Adrenal gland (tissue), 19 donors: ENCODE measurements around the gene TADA3. TPM values are rescaled to one million over a fixed set of nuclear protein-coding genes. Genes with fewer than 3 reads are reported as not detected.
A peak's percentile ranks its signal among the peaks of the same experiment; 100 is the strongest.

Experiments used
- DNase-seq, 7 donors: peaks; one replicate each; pipeline ENCODE4 v3.0.0-alpha.2; 2019 to 2020
- H3K27ac ChIP-seq, 5 donors: fragments of 200-600 bp; sonication (generic) in 4 of 5; 1 replicate in 3 of 5; 2 replicates in 2 of 5; pipeline versions ENCODE4 v1.5.1 to v1.8.0; 2016 to 2020; ENCODE audit warnings: mild to moderate bottlenecking in 1 of 5
- H3K27me3 ChIP-seq: fragments of 200-600 bp; 2 replicates; pipeline ENCODE4 v1.8.0; 2021
- H3K36me3 ChIP-seq, 2 donors: fragments of 200-600 bp; replicated peaks in 1 of 2; 1 replicate in 1 of 2; 2 replicates in 1 of 2; pipeline versions ENCODE4 v1.5.1 to v1.8.0; 2018 to 2022
- H3K4me1 ChIP-seq, 2 donors: fragments of 200-600 bp; replicated peaks in 1 of 2; 1 replicate in 1 of 2; 2 replicates in 1 of 2; pipeline versions ENCODE4 v1.5.1 to v1.8.0; 2018 to 2021
- H3K4me3 ChIP-seq, 4 donors: fragments of 200-600 bp; sonication (generic) in 3 of 4; one replicate each; pipeline ENCODE4 v1.5.1; 2016 to 2018
- H3K9me3 ChIP-seq, 3 donors: fragments of 200-600 bp; sonication (generic) in 1 of 3; replicated peaks in 1 of 3; 1 replicate in 2 of 3; 2 replicates in 1 of 3; pipeline versions ENCODE4 v1.5.1 to v1.8.0; 2016 to 2021
- POLR2A ChIP-seq, 2 donors: fragments of 450-650 bp; IDR thresholded peaks; one replicate each; pipeline ENCODE4 v1.6.1; 2017; ENCODE audit warnings: antibody characterized with exemption in 2 of 2, mild to moderate bottlenecking in 2 of 2, moderate library complexity in 1 of 2
- WGBS, 4 donors: extraction: QIAGEN DNeasy Blood & Tissue Kit in 2 of 4; methylation state at CpG; one replicate each; pipeline versions ENCODE4 v1.1.5 to v1.1.7; 2013 to 2017; 5-methylcytosine and 5-hydroxymethylcytosine counted together
- intact Hi-C, 2 donors: fragments of 100-400 bp; cut with DNase I; formaldehyde crosslinking; loops; one replicate each; pipeline versions ENCODE4 v1.14.1 to v1.15.0; 2022 to 2023
- long read RNA-seq, 10 donors: library from polyadenylated mRNA in 3 of 10; unstranded in 2 of 10; stranded (forward) in 1 of 10; transcript quantifications; one replicate each; pipeline ENCODE4 v2.0.0 and lab custom pipeline, GENCODE V29; 2021 to 2026
- polyA plus RNA-seq, 3 donors: library from polyadenylated mRNA; stranded (reverse); fragments of 200-250 nt in 2 of 3; fragments of 350-450 nt in 1 of 3; fragmentation: Illumina TruSeq in 1 of 3; extraction: RNeasy Lipid Tissue Mini Kit (QIAGEN cat#74804) in 1 of 3; gene quantifications; one replicate each; pipeline ENCODE4 v1.2.3, GENCODE V29; 2013 to 2014
- total RNA-seq, 9 donors: library from RNA; depleted of rRNA in 4 of 9; stranded (reverse); fragments of >200 nt in 4 of 9; fragments of 120-200 nt in 1 of 9; fragmentation: NEBNext Ultra II Directional in 1 of 9; extraction: Animal tissue kit (Norgen Biotek cat#: 25700) in 1 of 9; gene quantifications; one replicate each; pipeline versions ENCODE4 v1.1.0 to v1.2.4, GENCODE V29; 2013 to 2023
- TF ChIP-seq, protein P1 (sequence below), 6 experiments: fragments of 450-650 bp in 4 of 6; fragments of 200-600 bp in 2 of 6; sonication (generic) in 1 of 6; IDR thresholded peaks; 1 replicate in 5 of 6; 2 replicates in 1 of 6; pipeline versions ENCODE4 v1.5.1 to v1.8.0; 2016 to 2021; ENCODE audit warnings: antibody characterized with exemption in 6 of 6, mild to moderate bottlenecking in 2 of 6, moderate library complexity in 1 of 6
- donor health status: healthy with polysubstance abuse.
- donor health status: Bipolar disorder and iron deficiency.
- donor health status: DM: yes; HTN: yes; CAD: no.
- donor health status: DM: no; HTN: no; CAD: no.
- donor health status: DM: no; HTN: no; CAD: no.
- donor health status: DM: yes; HTN: yes; CAD: no.

TADA3 gene, protein sequence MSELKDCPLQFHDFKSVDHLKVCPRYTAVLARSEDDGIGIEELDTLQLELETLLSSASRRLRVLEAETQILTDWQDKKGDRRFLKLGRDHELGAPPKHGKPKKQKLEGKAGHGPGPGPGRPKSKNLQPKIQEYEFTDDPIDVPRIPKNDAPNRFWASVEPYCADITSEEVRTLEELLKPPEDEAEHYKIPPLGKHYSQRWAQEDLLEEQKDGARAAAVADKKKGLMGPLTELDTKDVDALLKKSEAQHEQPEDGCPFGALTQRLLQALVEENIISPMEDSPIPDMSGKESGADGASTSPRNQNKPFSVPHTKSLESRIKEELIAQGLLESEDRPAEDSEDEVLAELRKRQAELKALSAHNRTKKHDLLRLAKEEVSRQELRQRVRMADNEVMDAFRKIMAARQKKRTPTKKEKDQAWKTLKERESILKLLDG
- total RNA-seq (100 to 1,000 TPM in 5 of 9 donors, 10 to 100 TPM in 4; 59.1 to 148 (median 114) TPM), polyA plus RNA-seq (100 to 1,000 TPM in 2 of 3 donors, 10 to 100 TPM in 1; 49.7 to 133 (median 117) TPM)
- long read RNA-seq, donor 1, transcript TADA3-201 (9 exons, 2,355 nt) = major isoform, 29 of 308 reads
- long read RNA-seq, donor 1, partial matches to known transcripts = 200 of 308 reads
- long read RNA-seq, donor 1, other reads (novel, unspliced or antisense) = 75 of 308 reads
- long read RNA-seq, donor 2, transcript TADA3-201 (9 exons, 2,355 nt) = major isoform, 21 of 84 reads
- long read RNA-seq, donor 2, partial matches to known transcripts = 20 of 84 reads
- long read RNA-seq, donor 2, other reads (novel, unspliced or antisense) = 39 of 84 reads
- long read RNA-seq, donor 3, transcript TADA3-201 (9 exons, 2,355 nt) = major isoform, 13 of 23 reads
- long read RNA-seq, donor 3, partial matches to known transcripts = 5 of 23 reads
- long read RNA-seq, donor 3, other reads (novel, unspliced or antisense) = 0 of 23 reads
- long read RNA-seq, donor 4, transcript TADA3-201 (9 exons, 2,355 nt) = major isoform, 29 of 46 reads
- long read RNA-seq, donor 4, partial matches to known transcripts = 5 of 46 reads
- long read RNA-seq, donor 4, other reads (novel, unspliced or antisense) = 9 of 46 reads
- long read RNA-seq, donor 5, transcript TADA3-201 (9 exons, 2,355 nt) = major isoform, 234 of 263 reads
- long read RNA-seq, donor 5, partial matches to known transcripts = 9 of 263 reads
- long read RNA-seq, donor 5, other reads (novel, unspliced or antisense) = 17 of 263 reads
- long read RNA-seq, donor 6, transcript TADA3-201 (9 exons, 2,355 nt) = major isoform, 29 of 41 reads
- long read RNA-seq, donor 6, partial matches to known transcripts = 5 of 41 reads
- long read RNA-seq, donor 6, other reads (novel, unspliced or antisense) = 5 of 41 reads
- long read RNA-seq, donor 7, partial matches to known transcripts = 0 of 6 reads
- long read RNA-seq, donor 7, other reads (novel, unspliced or antisense) = 0 of 6 reads
- long read RNA-seq, donor 8, transcript TADA3-201 (9 exons, 2,355 nt) = major isoform, 19 of 449 reads
- long read RNA-seq, donor 8, partial matches to known transcripts = 320 of 449 reads
- long read RNA-seq, donor 8, other reads (novel, unspliced or antisense) = 107 of 449 reads
- long read RNA-seq, donor 9, transcript TADA3-201 (9 exons, 2,355 nt) = major isoform, 19 of 23 reads
- long read RNA-seq, donor 9, partial matches to known transcripts = 0 of 23 reads
- long read RNA-seq, donor 9, other reads (novel, unspliced or antisense) = 0 of 23 reads
- long read RNA-seq, donor 10, transcript TADA3-201 (9 exons, 2,355 nt) = major isoform, 10 of 286 reads
- long read RNA-seq, donor 10, partial matches to known transcripts = 274 of 286 reads
- long read RNA-seq, donor 10, other reads (novel, unspliced or antisense) = 0 of 286 reads

DNA sequence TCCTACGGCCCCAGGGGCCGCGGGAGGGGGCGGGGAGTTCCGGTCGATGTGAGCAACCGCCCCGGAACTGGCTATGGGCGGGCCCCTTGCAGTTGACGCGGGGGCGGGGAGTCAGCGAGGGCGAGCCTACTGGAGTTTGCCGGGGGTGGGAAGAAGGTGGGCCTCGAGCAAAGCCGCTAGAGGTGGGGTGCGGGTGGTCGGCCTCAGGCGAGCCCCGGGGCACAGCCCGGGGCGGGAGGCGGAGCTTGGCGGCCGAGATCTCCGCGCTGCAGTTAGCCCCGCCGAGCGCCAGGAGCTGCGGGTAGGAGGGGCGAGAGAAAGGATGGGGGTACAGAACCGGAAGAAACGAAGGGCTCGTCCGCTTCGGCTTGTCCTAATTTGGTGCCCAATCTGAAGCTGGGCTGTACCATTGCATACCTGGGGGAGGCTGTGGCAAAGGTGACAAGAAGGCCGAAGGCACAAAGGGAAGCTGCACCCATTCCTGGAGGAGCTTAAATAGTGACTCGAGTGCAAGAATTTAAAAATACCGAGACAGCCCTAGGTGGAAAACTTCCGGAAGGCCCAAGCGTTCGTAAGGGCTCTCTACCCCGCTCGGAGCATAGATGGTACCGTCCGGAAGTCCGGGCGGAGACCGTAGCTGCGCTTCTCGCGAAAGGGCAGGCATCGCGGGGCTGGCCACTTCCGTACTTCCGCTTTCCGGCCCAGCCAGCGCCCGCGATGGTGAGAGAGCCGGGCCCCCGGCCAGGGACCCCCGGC lies at the start of gene TADA3, which contains the start of gene ARPC4:
TADA3 (minus strand) TSS at position 69 of the 756 bp plus-strand sequence. CDS start 1,007 bp downstream, outside the sequence.
ARPC4 (plus strand) TSS at position 678 of the 756 bp plus-strand sequence; CDS start at position 718, 40 bp downstream.
- DNase-seq = peak; percentile 90 to 95 (median 93)
- Histone ChIP-seq H3K27ac (peak within 1 kb of the TSS; percentile 88 to 97 (median 96)), H3K27me3 (no peaks in the 10 kb centered on the region), H3K4me3 (peak within 1 kb of the TSS; percentile 72 to 80 (median 72)), H3K9me3 (no peaks in the 10 kb centered on the region), H3K36me3 (peaks cover 0 to 21% of the 10 kb centered on the region in 2 donors), H3K4me1 (peaks cover 22 to 50% of the 10 kb centered on the region in 2 donors)
- TF ChIP-seq POLR2A (IDR thresholded peaks at IDR 0.05) = peak; percentile 56
- TF ChIP-seq, protein P1, sequence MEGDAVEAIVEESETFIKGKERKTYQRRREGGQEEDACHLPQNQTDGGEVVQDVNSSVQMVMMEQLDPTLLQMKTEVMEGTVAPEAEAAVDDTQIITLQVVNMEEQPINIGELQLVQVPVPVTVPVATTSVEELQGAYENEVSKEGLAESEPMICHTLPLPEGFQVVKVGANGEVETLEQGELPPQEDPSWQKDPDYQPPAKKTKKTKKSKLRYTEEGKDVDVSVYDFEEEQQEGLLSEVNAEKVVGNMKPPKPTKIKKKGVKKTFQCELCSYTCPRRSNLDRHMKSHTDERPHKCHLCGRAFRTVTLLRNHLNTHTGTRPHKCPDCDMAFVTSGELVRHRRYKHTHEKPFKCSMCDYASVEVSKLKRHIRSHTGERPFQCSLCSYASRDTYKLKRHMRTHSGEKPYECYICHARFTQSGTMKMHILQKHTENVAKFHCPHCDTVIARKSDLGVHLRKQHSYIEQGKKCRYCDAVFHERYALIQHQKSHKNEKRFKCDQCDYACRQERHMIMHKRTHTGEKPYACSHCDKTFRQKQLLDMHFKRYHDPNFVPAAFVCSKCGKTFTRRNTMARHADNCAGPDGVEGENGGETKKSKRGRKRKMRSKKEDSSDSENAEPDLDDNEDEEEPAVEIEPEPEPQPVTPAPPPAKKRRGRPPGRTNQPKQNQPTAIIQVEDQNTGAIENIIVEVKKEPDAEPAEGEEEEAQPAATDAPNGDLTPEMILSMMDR (IDR thresholded peaks at IDR 0.05) = peak in 4 of 6 experiments; percentile 15 to 35 (median 26)
- 1 to 2% (median 1%) methylated on average over 14 to 65 of the region's 65 CpGs for WGBS, 4 donors
- intact Hi-C loops = no loop called here

DNA sequence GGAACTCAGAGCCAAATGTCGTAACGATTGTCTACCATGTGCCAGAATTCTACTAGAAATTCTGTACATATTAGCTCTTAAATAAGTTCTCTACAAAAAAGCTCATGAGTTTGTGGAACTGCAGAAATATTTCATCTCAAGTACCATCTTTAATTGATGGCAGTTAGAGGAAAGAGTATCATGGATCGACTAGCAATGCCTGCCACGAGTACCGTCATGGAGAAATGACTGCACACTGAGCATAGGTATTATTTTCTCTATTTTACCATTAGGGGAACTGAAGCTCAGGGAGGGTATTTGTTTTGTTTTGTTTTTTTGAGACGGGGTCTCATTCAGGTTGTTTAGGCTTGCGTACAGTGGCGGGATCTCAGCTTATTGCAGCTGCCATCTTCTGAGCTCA lies 48.7 kb upstream of the TADA3 start:
- intact Hi-C loops = loop anchor here (5.0 to 10.0 kb wide), 2 partner anchors 81 to 304 kb away; partner anchors contain the start of gene VHL (in 1 of the 2)
- Histone ChIP-seq H3K36me3 (peaks cover 0 to 28% of the 10 kb centered on the region in 2 donors), H3K4me1 (peaks cover 7 to 8% of the 10 kb centered on the region in 2 donors), H3K9me3 (no peaks in the 10 kb centered on the region), H3K27me3 (no peaks in the 10 kb centered on the region), H3K27ac (no peak overlapping the region), H3K4me3 (no peak overlapping the region)
- no peak for DNase-seq
- TF ChIP-seq POLR2A (IDR thresholded peaks at IDR 0.05) = no peak
- TF ChIP-seq, protein P1 (IDR thresholded peaks at IDR 0.05) = no peak
- WGBS, 4 donors = 83 to 85% (median 84%) methylated on average over 8 of the region's 8 CpGs

DNA sequence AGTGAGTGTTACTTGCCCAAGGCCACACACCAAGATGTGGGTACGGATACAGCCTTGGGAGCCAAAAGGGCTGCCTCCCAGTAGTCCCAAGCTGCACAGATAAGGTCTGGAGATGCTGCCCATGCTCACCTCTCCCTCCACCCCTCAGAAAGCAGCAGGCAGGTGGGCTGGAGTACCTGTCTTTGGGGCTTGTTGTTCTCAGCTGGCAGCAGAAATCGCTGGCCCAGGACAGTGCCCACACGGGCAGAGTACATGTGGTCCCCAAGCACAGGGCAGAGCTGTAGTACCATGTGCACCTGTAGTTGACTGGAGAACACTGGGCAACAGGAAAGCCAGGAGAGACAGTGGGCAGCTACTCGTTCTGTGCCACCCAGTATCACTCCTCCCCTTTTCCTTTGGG lies 46.6 kb upstream of the TADA3 start:
- Histone ChIP-seq H3K4me3 (no peak overlapping the region), H3K27me3 (no peaks in the 10 kb centered on the region), H3K9me3 (no peaks in the 10 kb centered on the region), H3K4me1 (peaks cover 7 to 8% of the 10 kb centered on the region in 2 donors), H3K27ac (no peak overlapping the region), H3K36me3 (peaks cover 0 to 32% of the 10 kb centered on the region in 2 donors)
- no peak for TF ChIP-seq POLR2A (IDR thresholded peaks at IDR 0.05)
- DNase-seq = no peak
- intact Hi-C loops = no loop called here
- WGBS, 4 donors = 71 to 76% (median 73%) methylated on average over 2 to 4 of the region's 4 CpGs
